ENCODE results near the gene WWC2.

The WWC2 gene

GRCh38 chr4:183284965-183285364 is 185.9 kb downstream of the WWC2 start:
- Histone ChIP-seq H3K9me3 (ENCODE audit: control insufficient read depth, insufficient read depth, low read length) (no peaks in the 10 kb centered on the region), H3K4me2 (ENCODE audit: low read length) (no peak overlapping the region), H3K27ac (ENCODE audit: low read depth, low read length) (no peak overlapping the region), H3K36me3 (ENCODE audit: control insufficient read depth, low read length) (no peaks in the 10 kb centered on the region), H4K20me1 (ENCODE audit: control insufficient read depth, insufficient read depth, low read depth, low read length) (no peaks in the 10 kb centered on the region), H3K9me2 (replicated peaks; ENCODE audit: control insufficient read depth, low read length) (no peaks in the 10 kb centered on the region), H3K79me2 (ENCODE audit: control insufficient read depth, low read length) (no peaks in the 10 kb centered on the region), H3K27me3 (ENCODE audit: control insufficient read depth, low read length) (0 out of 2 replicates have a peak, but pooled peaks cover 2% of the 10 kb centered on the region), H3K4me1 (ENCODE audit: control insufficient read depth, low read length) (no peaks in the 10 kb centered on the region), H3F3A (ENCODE audit: control insufficient read depth, insufficient read depth) (no peaks in the 10 kb centered on the region), H3K4me3 (ENCODE audit: low read length) (no peak overlapping the region)
- TF ChIP-seq CTCF (IDR thresholded peaks at IDR 0.05; ENCODE audit: low read depth, low read length, poor library complexity, severe bottlenecking) (no peak), EZH2phosphoT487 (IDR thresholded peaks at IDR 0.05; ENCODE audit: borderline replicate concordance, low read length) (no peak)

- Histone ChIP-seq H3K79me2 (ENCODE audit: control insufficient read depth, low read length) (no peaks in the 10 kb centered on the region), H3K27ac (ENCODE audit: low read depth, low read length) (no peak overlapping the region), H3K36me3 (ENCODE audit: control insufficient read depth, low read length) (no peaks in the 10 kb centered on the region), H3K9me3 (ENCODE audit: control insufficient read depth, insufficient read depth, low read length) (no peaks in the 10 kb centered on the region), H3K27me3 (ENCODE audit: control insufficient read depth, low read length) (0 out of 2 replicates have a peak, but pooled peaks cover 2% of the 10 kb centered on the region), H4K20me1 (ENCODE audit: control insufficient read depth, insufficient read depth, low read depth, low read length) (no peaks in the 10 kb centered on the region), H3F3A (ENCODE audit: control insufficient read depth, insufficient read depth) (no peaks in the 10 kb centered on the region), H3K4me3 (ENCODE audit: low read length) (no peak overlapping the region), H3K9me2 (replicated peaks; ENCODE audit: control insufficient read depth, low read length) (no peaks in the 10 kb centered on the region), H3K4me2 (ENCODE audit: low read length) (no peak overlapping the region), H3K4me1 (ENCODE audit: control insufficient read depth, low read length) (no peaks in the 10 kb centered on the region)
- TF ChIP-seq CTCF (IDR thresholded peaks at IDR 0.05; ENCODE audit: low read depth, low read length, poor library complexity, severe bottlenecking): no peak
- no peak for TF ChIP-seq EZH2phosphoT487 (IDR thresholded peaks at IDR 0.05; ENCODE audit: borderline replicate concordance, low read length)
These were observed 186.8 kb downstream of the WWC2 start for GRCh38 chr4:183285886-183286285.

GRCh38 chr4:183286590-183287308 is 187.7 kb downstream of the WWC2 start:
- Histone ChIP-seq H3K79me2 (ENCODE audit: control insufficient read depth, low read length) (no peaks in the 10 kb centered on the region), H3K27ac (ENCODE audit: low read depth, low read length) (no peak overlapping the region), H3K9me3 (ENCODE audit: control insufficient read depth, insufficient read depth, low read length) (no peaks in the 10 kb centered on the region), H3K9me2 (replicated peaks; ENCODE audit: control insufficient read depth, low read length) (no peaks in the 10 kb centered on the region), H3K36me3 (ENCODE audit: control insufficient read depth, low read length) (no peaks in the 10 kb centered on the region), H3K4me3 (ENCODE audit: low read length) (no peak overlapping the region), H3K4me2 (ENCODE audit: low read length) (no peak overlapping the region), H3F3A (ENCODE audit: control insufficient read depth, insufficient read depth) (no peaks in the 10 kb centered on the region), H3K27me3 (ENCODE audit: control insufficient read depth, low read length) (0 out of 2 replicates have a peak, but pooled peaks cover 2% of the 10 kb centered on the region), H4K20me1 (ENCODE audit: control insufficient read depth, insufficient read depth, low read depth, low read length) (no peaks in the 10 kb centered on the region), H3K4me1 (ENCODE audit: control insufficient read depth, low read length) (no peaks in the 10 kb centered on the region)
- TF ChIP-seq CTCF (IDR thresholded peaks at IDR 0.05; ENCODE audit: low read depth, low read length, poor library complexity, severe bottlenecking) (no peak), EZH2phosphoT487 (IDR thresholded peaks at IDR 0.05; ENCODE audit: borderline replicate concordance, low read length) (no peak)

Measured in DOHH2 (cell line).